Effector memory CD4-positive, alpha-beta T cell (primary cell): ENCODE results near the gene NFAM1.

ENCODE experiments used
- DNase-seq, 3 donors: peaks; one replicate each; pipeline ENCODE4 v3.0.0-alpha.2; 2020
- H3K27ac ChIP-seq: 2 replicates; pipeline ENCODE4 v1.7.0; 2013; ENCODE audit warnings: mild to moderate bottlenecking, low read length, moderate library complexity; ENCODE audit not compliant: insufficient read depth, poor library complexity, severe bottlenecking
- H3K27me3 ChIP-seq: replicated peaks from 2 replicates; pipeline ENCODE4 v1.7.0; 2013; ENCODE audit warnings: mild to moderate bottlenecking, low read length; ENCODE audit not compliant: insufficient read depth, control insufficient read depth, poor library complexity, severe bottlenecking
- H3K36me3 ChIP-seq: 2 replicates; pipeline ENCODE4 v1.7.0; 2013; ENCODE audit warnings: mild to moderate bottlenecking, low read length, moderate library complexity; ENCODE audit not compliant: control insufficient read depth, insufficient read depth
- H3K4me1 ChIP-seq: 2 replicates; pipeline ENCODE4 v1.7.0; 2013; ENCODE audit warnings: low read length, mild to moderate bottlenecking; ENCODE audit not compliant: control insufficient read depth, insufficient read depth, poor library complexity, severe bottlenecking
- H3K4me3 ChIP-seq: 2 replicates; pipeline ENCODE4 v1.7.0; 2013; ENCODE audit warnings: low read length, low read depth, mild to moderate bottlenecking; ENCODE audit not compliant: insufficient read depth, poor library complexity, severe bottlenecking
- H3K9me3 ChIP-seq: 2 replicates; pipeline ENCODE4 v1.7.0; 2013; ENCODE audit warnings: mild to moderate bottlenecking, low read length, moderate library complexity; ENCODE audit not compliant: control insufficient read depth
- total RNA-seq, 3 donors: gene quantifications; one replicate each; lab custom pipeline; 2026; lab: John Stamatoyannopoulos, UW

NFAM1 gene
- total RNA-seq = 0 to 2.1 (median 0) reads per million in 3 donors

GRCh38 chr22:42432020-42432596, at the start of gene NFAM1:
Gene NFAM1, minus strand, starts transcription at chr22:42432403. Its CDS starts 46 bp downstream, at chr22:42432357.
- H3K27me3 ChIP-seq = no peaks in the 10 kb centered on the region
- H3K36me3 ChIP-seq = no peaks in the 10 kb centered on the region
- H3K4me1 ChIP-seq = peaks cover under 1% of the 10 kb centered on the region
- no peak for DNase-seq
- no peak within 1 kb of the TSS for H3K27ac ChIP-seq
- H3K4me3 ChIP-seq = no peak within 1 kb of the TSS
- no peaks in the 10 kb centered on the region for H3K9me3 ChIP-seq

GRCh38 chr22:42475122-42475521, 42.9 kb upstream of the NFAM1 start:
- no peak overlapping the region for H3K27ac ChIP-seq
- H3K4me3 ChIP-seq = no peak overlapping the region
- H3K4me1 ChIP-seq = peaks cover 4% of the 10 kb centered on the region
- H3K27me3 ChIP-seq = no peaks in the 10 kb centered on the region
- H3K36me3 ChIP-seq = no peaks in the 10 kb centered on the region
- no peaks in the 10 kb centered on the region for H3K9me3 ChIP-seq
- DNase-seq = no peak

- H3K9me3 ChIP-seq = no peaks in the 10 kb centered on the region
- no peak overlapping the region for H3K27ac ChIP-seq
- DNase-seq = no peak
- H3K36me3 ChIP-seq = no peaks in the 10 kb centered on the region
- H3K27me3 ChIP-seq = no peaks in the 10 kb centered on the region
- H3K4me3 ChIP-seq = no peak overlapping the region
- peaks cover 4% of the 10 kb centered on the region for H3K4me1 ChIP-seq
Observed at GRCh38 chr22:42473484-42474193, 41.4 kb upstream of the NFAM1 start.

DNA sequence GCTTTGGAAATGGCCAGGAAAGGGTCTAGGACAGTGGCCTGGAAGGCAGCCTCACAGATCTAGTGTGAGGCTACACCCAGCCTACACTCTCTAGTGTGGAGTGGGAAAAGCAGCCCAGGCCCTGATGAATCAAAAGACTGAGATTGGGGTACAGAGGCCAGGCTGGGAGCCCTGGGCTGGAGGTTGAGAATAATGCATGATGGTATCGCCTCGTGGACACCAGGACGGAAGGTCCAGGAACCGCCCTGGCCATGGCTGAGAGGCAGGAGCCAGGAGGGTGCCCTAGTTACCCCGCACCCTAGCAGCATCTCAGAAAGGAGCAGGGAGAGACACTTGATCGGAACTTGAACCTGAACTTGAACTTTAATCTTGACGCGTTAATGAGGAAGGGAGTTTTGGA, 40.5 kb upstream of the NFAM1 start:
- H3K27me3 ChIP-seq = no peaks in the 10 kb centered on the region
- DNase-seq = no peak
- H3K9me3 ChIP-seq = no peaks in the 10 kb centered on the region
- H3K27ac ChIP-seq = no peak overlapping the region
- H3K4me1 ChIP-seq = no peaks in the 10 kb centered on the region
- no peak overlapping the region for H3K4me3 ChIP-seq
- H3K36me3 ChIP-seq = no peaks in the 10 kb centered on the region

DNA sequence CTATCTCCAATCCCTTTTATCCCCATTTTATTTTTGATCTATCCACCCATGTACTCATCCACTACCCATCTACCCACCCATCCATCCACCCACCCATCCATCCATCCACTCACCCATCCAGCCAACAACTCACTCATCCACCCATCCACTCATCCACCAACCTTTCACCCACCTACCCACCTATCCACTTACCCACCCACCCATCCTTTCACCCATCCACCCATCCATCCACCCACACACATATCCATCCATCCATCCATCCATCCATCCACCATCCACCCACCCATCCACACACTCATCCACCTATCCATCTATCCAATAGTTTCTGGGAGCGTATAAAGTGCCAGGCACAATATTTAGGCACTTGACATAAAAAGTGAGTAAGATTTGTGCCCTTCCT, 39.2 kb upstream of the NFAM1 start:
- no peak overlapping the region for H3K4me3 ChIP-seq
- no peaks in the 10 kb centered on the region for H3K9me3 ChIP-seq
- no peaks in the 10 kb centered on the region for H3K27me3 ChIP-seq
- H3K27ac ChIP-seq = no peak overlapping the region
- no peak for DNase-seq
- no peaks in the 10 kb centered on the region for H3K36me3 ChIP-seq
- no peaks in the 10 kb centered on the region for H3K4me1 ChIP-seq

GRCh38 chr22:42470366-42471082, 38.3 kb upstream of the NFAM1 start:
- Histone ChIP-seq H3K4me3 (no peak overlapping the region), H3K4me1 (no peaks in the 10 kb centered on the region), H3K27me3 (no peaks in the 10 kb centered on the region), H3K36me3 (no peaks in the 10 kb centered on the region), H3K9me3 (no peaks in the 10 kb centered on the region), H3K27ac (no peak overlapping the region)
- no peak for DNase-seq

DNA sequence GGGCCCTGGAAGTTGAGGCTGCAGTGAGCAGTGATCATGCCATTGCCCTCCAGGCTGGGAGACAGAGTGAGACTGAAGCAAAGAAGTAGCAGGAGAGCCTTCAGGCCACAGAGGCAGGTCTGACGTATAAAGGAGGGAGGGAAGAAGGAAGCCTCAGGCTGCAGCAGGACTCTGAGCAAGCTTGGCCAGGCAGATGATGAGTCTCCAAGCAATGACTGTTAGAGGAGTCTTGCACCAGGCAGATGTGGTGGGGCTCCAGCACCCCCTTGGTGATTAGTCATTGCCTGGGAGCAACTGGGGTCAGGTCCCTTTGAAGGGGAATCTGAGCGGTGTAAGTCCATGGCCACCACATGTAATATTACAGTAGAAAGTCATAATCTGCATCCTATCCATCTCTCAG, 36.6 kb upstream of the NFAM1 start:
- no peaks in the 10 kb centered on the region for H3K4me1 ChIP-seq
- H3K27me3 ChIP-seq = no peaks in the 10 kb centered on the region
- DNase-seq = no peak
- H3K4me3 ChIP-seq = no peak overlapping the region
- no peaks in the 10 kb centered on the region for H3K36me3 ChIP-seq
- no peaks in the 10 kb centered on the region for H3K9me3 ChIP-seq
- H3K27ac ChIP-seq = no peak overlapping the region

GRCh38 chr22:42462016-42462415, 29.8 kb upstream of the NFAM1 start:
- Histone ChIP-seq H3K9me3 (no peaks in the 10 kb centered on the region), H3K4me3 (no peak overlapping the region), H3K27me3 (peaks cover 8% of the 10 kb centered on the region), H3K4me1 (no peaks in the 10 kb centered on the region), H3K27ac (no peak overlapping the region), H3K36me3 (no peaks in the 10 kb centered on the region)
- DNase-seq = no peak

GRCh38 chr22:42461511-42461910, 29.3 kb upstream of the NFAM1 start:
- H3K36me3 ChIP-seq = no peaks in the 10 kb centered on the region
- H3K9me3 ChIP-seq = no peaks in the 10 kb centered on the region
- peaks cover 8% of the 10 kb centered on the region for H3K27me3 ChIP-seq
- H3K4me1 ChIP-seq = no peaks in the 10 kb centered on the region
- no peak for DNase-seq
- H3K27ac ChIP-seq = no peak overlapping the region
- H3K4me3 ChIP-seq = no peak overlapping the region
